ENCODE measurements around the gene VAMP1.

- TF ChIP-seq CTCF (IDR thresholded peaks at IDR 0.05), result no peak
- no peak for TF ChIP-seq POLR2A (IDR thresholded peaks at IDR 0.05)
Observed at GRCh38 chr12:6442836-6443235, 27.6 kb downstream of the VAMP1 start.

All from lower leg skin (tissue), 3 donors.